GM19463 (cell line): Measurements from ENCODE around the gene ZMYND11.
"Not testable (repeated sequence)": the region's sequence is repeated elsewhere in the genome, so short reads cannot be mapped to it uniquely, and the experiment has no call there.

Experiments used
- ATAC-seq: cut with Tn5 transposase; IDR thresholded peaks from one replicate; pipeline ENCODE4 v1.9.1; 2021; ENCODE audit warnings: mild to moderate bottlenecking, moderate library complexity; ENCODE audit not compliant: unreplicated experiment

ZMYND11 gene

DNA sequence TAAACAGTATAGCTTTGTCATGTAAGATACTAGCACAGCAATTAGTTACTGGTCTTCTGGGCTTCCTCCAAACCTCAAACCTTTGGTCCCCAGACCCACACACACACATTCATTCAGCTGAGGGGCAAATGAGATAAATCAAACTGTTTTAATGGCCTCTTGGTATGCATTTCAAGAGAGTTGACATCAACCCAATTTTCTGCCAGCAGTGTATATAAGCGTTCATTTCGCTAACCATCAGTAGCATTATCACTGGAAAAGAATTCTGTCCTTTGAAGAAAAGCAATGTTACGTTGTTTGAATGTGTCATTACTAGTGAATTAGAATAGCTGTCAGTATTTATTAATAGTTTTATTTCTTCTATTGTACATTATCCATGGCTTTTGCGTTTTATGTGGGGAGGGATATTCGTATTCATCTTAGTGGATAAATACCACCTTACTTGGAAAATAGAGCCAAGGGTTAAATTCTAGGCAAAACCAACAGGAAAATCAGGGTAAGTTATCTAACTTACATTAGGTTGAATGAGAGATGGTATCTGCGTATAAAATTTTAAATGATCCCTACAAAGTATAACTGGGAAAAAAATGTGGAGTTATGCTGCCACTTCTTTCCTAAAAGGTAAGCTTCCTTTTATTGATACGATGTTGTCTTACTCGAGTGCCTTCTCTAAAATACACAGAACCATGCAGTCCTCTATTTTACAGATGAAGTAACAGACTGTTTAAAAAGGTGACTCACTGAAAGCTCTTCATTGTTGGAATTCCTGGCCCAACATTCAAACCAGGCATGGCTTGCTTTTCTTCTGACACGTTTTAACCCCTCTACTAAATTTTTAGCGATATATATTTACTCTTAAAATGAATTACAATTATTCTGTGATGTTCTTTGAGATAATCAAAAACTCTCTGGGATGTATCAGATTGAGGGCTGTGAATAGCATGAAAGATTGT lies 2.0 kb upstream of the ZMYND11 start:
- no peak for ATAC-seq

DNA sequence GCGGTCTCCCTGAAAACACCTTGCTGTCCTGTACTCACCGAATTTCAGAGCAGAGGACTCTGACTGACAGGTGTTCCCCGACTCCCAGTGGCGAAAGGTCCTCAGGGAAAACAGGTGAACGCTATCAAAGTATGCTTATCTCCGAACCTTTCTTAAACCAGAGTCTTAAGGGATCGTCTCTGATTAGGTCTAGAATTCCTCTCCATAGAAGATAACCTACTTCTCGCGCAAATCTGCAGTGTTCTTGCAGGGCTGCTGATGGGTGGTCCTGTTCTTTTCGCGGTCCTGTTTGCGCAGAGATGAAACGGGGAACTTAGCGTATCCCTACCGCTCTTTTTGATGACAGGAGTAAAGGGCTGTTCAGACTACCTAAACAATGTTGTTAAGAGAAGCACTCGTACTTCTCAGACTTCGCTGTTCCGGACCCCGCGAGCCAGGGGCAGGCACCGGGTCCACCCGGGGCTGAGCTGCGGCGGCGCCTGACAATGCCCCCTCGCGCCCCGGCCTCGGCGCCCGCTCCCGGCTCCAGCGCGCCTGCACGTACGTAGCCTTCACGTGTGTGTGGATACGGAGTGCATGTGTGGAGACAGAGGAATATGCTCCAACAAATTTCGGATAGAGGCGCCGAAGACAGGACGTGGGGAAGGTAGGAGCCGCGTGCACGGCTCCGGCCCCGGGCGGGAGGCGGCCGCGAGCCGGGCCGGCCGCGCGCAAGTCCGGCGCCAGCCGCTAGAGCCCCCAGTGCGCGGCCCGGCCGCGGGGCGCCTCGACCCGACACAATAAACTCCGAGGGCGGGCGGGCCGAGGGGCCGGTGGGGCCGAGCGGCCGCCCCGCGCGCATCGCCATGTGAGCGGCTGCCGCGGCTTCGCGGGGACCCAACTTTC lies 766 bp upstream of the ZMYND11 start:
- ATAC-seq = peak; percentile 43

DNA sequence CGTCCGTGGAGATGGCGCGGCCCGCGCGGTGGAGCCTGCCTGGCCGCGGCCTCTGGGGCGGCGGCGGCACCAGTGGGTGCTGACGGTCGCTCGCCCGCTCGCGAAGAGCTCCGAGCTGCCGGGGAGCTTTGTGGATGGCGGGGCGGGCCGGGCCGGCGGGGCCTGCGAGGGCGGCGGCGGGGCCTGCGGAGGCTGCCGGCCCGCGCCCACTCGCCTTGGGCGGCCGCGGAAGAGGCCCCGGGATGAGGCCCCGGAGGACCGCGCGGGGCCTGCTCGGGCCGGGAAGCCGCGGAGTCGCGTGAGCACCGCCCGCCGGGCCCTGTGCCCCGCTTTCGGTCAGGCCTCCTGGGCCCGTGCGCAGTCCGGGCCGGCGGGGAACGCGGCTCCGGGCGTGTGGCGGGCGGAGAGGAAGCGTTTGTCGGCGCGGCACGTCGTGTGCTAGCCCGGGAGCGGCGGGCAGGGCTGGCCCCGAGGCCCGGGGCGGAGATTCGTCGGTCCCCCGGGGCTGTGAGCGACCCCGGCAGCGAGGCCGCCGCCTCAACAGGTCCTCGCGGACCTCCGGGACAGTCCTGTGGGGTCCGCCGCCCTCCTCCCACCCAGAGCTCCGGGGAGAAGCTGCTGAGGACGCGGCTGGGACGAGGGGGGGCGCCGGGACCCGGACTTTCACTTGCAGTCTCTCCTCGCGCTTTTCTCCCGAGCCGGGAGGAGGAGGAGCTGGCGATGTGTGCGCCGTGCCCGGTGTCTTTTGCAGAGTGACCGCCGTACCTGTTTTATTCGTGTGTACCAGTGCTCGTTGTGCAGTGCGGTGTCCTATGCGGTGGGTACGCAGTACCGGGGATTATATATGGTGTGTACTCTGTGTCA lies 578 bp downstream of the ZMYND11 start:
- peak; percentile 25 for ATAC-seq

DNA sequence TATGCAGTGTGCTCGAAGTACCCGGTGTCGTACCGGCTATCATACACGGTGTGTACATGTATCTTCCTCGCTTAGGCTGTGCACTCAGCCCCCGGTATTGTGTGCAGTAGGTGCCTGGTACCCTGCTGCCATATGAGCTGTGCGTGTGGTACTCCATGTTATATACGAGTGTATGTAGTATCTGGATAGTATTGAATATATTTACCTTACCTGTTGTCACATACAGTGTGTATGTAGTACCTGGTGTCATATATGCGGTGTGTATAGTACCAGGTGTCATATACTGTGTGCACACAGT lies 1.2 kb downstream of the ZMYND11 start:
- peak; percentile 12 for ATAC-seq

DNA sequence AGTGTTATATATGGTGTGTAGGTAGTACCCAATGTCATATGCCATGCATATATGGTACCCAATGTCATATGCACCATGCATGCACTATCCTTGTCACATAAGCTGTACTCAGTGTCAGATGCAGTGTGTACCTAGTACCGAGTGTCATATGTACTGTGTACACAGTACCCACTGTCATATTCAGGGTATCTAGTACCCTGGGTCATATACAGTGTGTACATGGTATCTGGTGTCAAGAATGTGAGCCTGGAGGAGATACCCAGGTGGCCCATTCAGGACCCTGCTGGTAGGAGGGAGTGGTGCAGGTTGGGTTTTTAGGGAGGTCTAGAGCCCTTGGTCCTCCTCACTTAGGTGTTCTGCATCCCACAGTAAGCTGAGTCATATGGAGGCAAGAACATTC lies 1.8 kb downstream of the ZMYND11 start:
- ATAC-seq = no peak

DNA sequence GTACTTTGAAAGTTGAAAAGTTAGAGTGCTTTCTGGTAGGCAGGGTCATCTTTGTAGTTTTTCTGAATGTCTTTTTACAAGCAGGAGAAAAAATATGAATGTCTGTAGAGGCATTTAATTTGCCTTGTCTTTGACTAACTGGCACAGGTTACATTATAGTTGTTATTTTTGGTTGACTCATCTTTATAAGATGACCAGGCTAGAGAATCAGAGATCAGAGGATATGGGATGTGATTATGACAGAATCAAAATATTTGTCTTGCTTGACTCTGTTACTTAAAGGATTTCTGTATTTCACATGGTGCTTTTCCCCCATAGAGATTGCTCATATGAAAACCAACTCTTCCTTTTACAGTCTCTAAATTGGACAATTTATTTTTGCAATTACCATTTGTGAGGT lies 2.4 kb downstream of the ZMYND11 start:
- ATAC-seq = no peak

DNA sequence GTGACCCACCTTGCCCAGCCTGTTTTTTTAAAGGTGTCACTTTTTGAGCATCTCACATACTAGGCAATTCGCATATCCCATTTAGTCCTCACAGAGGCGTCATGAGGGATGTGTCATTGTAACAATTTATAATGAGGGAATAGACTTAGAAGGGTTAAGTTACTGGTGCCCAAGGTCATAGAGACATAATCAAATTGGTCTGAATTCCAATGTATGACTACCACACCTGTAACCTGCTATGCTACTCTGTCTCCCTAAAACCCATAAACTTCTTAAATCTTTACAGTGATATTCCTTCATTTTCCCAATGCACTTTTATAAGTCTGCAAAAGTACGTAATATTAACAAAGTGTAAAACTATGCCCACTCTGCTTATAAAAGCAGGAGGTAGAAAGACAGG lies 7.1 kb downstream of the ZMYND11 start:
- no peak for ATAC-seq

DNA sequence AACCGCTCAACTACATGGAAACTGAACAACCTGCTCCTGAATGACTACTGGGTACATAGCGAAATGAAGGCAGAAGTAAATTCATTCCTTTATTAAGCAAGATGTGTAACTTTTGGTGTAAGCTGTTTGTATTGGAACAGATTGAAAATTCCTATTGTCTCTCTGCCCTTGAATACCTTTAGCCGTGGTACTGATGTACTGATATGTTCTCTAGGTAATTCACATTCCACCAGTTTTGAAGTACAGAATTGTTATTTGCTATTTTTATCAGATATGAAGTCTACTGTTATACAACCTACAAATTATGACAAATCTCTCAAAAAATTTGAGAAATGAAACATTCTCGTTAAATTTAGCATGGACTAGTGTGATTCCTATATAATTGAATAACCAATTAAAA lies 17.7 kb downstream of the ZMYND11 start:
- ATAC-seq = no peak

DNA sequence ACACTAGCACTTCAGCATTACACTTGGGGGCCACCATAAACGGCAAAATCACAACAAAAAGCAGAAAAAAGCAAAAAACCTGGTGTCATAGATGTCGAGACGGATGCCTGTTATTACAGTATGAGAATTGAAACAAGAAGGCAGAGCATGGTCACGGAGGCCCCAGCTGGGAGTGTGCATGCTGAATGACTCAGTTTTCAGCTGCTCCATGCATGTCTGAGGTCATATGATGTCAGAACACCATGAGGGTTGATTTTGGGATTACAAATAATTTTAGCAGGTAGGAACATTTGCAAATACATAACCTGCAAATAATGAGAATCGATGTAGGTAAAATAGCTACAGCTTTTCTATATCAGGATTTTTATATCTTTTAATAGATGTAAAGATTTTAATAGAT lies 19.1 kb downstream of the ZMYND11 start:
- no peak for ATAC-seq

DNA sequence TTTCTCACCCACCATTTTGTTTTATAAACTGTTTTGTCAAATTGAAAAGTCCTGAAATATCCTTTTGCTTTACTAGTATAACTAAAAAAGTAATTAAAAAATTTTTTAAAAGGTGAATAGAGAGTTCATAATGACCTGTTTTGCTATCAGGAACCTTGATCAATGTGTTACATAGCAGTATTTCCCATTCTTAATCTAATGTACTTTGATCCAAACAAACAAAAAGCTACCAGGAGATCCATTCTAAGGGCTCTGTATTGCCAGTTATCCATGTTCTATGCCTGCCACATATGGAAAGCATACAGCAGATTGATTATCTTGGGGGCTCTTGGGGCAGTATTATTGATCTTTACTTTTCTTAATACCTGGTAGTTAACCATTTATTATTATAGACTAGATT lies 32.1 kb downstream of the ZMYND11 start:
- no peak for ATAC-seq

DNA sequence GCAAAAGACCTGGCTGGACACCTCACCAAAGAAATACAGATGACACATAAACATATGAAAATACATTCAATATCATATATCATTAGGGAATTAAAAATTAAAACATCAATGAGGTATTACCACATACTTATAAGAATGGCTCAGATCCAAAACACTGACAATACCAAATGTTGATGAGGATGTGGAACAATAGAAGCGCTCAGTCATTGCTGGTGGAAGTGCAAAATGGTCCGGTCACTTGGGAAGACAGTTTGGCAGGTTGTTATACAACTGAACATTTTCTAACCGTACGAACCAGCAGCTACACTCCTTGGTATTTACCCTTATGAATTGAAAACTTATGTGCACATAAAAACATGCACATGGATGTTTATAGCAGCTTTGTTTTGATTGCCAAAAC lies 38.5 kb downstream of the ZMYND11 start:
- ATAC-seq = no peak

DNA sequence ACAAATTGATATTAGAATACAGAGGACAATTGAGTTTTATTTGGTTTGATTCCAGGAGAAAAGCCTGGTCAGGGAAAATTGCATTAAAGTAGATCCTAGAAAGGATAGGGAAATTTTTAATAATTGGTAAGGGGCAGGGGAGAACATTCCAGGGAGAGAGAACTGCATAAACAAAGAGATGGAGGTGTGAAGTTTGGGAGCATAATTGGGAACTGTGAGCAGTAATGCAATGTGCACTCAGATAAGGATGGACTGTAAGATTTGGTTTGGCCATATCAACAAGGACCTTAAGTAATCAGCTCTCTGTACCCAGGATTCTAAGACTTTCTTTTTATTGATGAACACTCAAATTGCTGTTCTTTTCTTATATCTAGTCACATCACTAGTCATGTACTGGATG lies 41.4 kb downstream of the ZMYND11 start:
- ATAC-seq = no peak

DNA sequence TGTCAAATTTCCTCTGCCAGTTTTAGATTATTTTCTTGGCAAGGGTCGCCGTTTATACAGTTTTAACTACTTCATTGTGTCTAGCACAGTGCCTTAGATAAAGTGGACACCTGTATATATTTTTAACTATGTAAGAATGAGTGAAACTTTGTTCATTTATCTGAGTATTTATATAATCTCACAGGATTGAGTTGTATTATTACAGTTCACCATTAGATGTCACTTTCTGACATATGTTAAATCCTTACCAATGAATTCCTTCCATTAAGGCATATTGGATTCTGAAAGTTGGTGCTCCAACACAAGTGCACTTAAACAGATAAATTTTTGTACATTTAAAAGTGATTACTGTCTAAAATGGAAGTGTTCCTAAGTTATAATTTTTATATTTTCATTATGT lies 43.0 kb downstream of the ZMYND11 start:
- ATAC-seq = no peak

DNA sequence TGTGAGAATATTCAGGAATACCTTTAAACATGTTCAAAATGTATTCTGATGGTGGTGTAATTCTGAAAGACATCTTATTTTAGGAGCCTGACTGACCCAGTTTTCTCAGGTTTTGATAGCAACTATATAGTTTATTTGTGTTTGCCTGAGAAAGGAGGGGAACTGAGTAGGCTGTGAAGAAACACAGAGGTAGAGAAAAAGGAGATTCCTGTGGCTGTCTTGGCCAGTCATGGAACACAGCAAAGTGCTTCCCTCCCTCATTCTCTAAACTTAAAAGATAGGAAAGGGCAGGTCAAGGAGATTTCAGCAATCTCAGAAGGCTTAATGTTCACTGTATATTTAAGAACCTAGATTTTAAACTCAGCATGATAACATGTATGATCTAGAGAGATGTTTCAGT lies 43.5 kb downstream of the ZMYND11 start:
- no peak for ATAC-seq

DNA sequence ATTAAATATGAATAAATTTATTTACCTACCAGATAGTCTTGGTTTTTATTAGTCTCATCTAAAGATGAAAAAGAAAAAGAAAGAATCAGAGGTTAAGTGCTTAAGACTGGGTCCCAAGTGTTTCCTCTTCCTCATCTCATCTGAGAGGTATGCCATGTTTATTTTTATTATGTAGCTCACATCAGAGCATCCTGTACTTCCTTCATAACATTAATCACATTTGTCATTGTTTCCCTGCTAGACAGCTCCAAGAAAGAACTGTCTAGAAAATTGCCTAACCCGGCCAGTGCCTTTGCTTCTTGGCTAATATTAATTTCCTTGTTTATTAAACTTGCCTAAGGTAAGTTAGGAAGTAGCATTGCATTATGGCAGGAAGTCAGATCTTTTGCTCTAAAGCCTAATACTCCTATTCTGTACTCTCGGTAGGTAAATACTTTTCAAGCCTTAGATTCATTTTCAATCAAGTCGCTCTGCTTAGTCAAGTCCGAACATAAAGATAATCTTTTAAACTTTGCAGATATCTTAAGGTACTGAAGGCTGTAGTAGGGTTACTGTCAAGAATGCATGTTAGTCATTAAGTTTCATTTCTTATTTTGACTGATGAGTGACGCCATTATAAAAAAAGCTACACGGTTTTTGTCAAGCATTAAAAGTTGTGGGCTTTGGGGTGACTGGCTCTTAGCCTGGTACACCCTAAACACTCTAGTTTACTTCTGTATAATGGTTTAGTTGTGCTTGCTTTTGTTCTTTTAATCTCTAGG lies 47.4 kb downstream of the ZMYND11 start:
- peak; percentile 61 for ATAC-seq

DNA sequence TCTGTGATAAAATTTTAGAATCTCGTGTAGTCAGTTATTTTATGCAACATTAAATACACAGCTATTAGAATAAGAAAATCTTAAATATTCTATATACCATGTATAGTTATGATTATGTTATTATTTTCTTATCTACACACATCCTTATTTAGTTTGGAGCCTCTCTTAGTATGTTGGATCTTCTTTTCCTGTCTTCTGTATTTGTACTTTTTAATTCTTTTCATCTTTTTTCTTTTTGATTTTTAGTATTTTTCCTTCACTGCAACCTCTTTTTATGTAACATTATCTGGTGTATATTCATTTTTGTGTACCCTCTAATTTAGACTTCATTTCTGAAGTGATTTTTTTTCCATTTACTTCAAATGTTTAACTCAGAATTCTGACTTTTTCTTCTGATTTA lies 48.9 kb downstream of the ZMYND11 start:
- ATAC-seq = no peak

DNA sequence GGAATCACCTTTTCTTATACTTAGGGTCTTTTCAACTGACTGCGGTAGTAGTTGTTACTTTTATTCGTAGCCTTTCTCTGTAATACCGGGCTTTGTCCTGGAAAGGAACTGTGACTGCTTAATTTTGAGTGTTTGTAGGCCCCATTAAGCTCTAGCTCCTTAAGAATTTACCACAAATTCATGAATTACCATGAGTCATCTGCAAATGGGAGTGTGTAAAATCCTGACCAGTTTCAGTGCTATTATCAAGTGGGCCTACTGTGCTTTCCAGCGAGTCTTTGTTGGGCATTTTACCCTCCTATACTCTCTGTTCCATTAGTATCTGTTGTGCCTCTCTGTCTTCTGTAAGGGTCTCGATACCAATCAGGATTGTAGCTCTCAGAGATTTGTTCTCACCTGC lies 49.7 kb downstream of the ZMYND11 start:
- ATAC-seq = no peak

DNA sequence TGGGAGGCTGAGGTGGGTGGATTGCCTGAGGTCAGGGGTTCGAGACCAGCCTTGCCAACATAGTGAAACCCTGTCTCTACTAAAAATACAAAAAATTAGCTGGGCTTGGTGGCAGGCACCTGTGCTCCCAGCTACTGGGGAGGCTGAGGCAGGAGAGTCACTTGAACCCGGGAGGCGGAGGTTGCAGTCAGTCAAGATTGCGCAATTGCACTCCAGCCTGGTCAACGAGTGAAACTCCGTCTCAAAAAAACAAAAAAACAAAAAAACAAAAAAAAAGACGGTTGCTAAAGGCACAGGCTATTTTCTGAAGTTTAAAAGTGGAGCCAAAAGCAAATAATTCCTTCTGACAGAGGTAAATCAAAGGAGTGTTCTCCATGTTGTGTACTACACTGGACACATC lies 50.3 kb downstream of the ZMYND11 start:
- not testable (repeated sequence) for ATAC-seq

DNA sequence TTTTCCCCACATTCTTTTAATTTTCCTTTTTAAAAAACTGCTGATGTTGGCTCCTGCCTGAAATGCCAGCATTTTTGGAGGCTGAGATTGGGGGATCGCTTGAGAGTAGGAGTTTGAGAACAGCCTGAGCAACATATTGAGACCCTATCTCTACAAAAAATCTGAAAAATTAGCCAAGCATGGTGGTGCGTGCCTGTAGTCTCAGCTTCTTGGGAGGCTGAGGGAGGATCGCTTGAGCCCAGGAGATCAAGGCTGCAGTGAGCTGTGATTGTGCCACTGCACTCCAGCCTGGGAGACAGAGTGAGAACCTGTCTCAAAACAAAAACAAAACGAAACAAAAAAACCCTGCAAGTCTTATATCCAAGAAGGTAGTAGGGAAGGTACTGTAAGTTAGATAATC lies 51.7 kb downstream of the ZMYND11 start:
- no peak for ATAC-seq

DNA sequence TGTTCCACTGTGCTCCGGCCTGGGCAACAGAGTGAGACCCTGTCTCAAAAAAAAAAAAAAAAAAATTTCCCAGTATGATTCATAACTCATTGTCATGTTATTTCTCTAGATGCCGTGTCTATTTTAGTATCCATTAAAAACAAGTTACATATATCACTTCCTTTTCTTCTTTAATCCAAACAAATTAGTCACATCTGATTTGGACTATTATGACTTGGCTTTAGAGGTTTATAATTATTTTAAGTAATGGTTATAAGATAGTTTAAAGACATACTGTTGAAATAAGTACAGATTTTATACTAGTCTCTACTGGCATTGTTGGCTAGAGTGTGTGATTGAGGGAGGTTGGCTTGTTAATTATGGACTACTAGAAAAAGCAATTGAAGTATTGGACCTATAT lies 53.3 kb downstream of the ZMYND11 start:
- ATAC-seq = no peak
